Neutrophil (primary cell): Measurements from ENCODE around the gene ATF6.

Source experiments
- H3K27ac ChIP-seq: fragments of 200-600 bp; sonication (generic); 2 replicates; pipeline ENCODE4 v1.5.1; 2016; ENCODE audit warnings: mild to moderate bottlenecking, moderate library complexity
- H3K27me3 ChIP-seq: fragments of 200-600 bp; sonication (generic); 2 replicates; pipeline ENCODE4 v1.6.0; 2016; ENCODE audit warnings: mild to moderate bottlenecking
- H3K36me3 ChIP-seq: fragments of 200-600 bp; sonication (generic); 2 replicates; pipeline ENCODE4 v1.5.1; 2017
- H3K4me1 ChIP-seq, 2 experiments: fragments of 200-600 bp in 1 of 2; sonication (generic) in 1 of 2; 1 replicate in 1 of 2; 2 replicates in 1 of 2; pipeline versions ENCODE4 v1.5.1 to v1.6.1; 2013 to 2016; ENCODE audit warnings: low read depth in 1 of 2, low read length in 1 of 2, mild to moderate bottlenecking in 1 of 2, moderate library complexity in 1 of 2; ENCODE audit not compliant: control insufficient read depth in 1 of 2, insufficient read depth in 1 of 2
- H3K4me3 ChIP-seq, 2 experiments: fragments of 200-600 bp in 1 of 2; sonication (generic) in 1 of 2; 1 replicate in 1 of 2; 2 replicates in 1 of 2; pipeline ENCODE4 v1.5.1; 2013 to 2016; ENCODE audit warnings: low read depth in 1 of 2, low read length in 1 of 2, mild to moderate bottlenecking in 1 of 2, moderate library complexity in 1 of 2
- H3K9me3 ChIP-seq: fragments of 200-600 bp; sonication (generic); 2 replicates; pipeline ENCODE4 v1.5.1; 2016
- TF ChIP-seq, protein P1 (sequence below): fragments of 200-600 bp; sonication (generic); IDR thresholded peaks from 2 replicates; pipeline ENCODE4 v1.5.1; 2016; ENCODE audit warnings: antibody characterized with exemption

ATF6 gene, protein sequence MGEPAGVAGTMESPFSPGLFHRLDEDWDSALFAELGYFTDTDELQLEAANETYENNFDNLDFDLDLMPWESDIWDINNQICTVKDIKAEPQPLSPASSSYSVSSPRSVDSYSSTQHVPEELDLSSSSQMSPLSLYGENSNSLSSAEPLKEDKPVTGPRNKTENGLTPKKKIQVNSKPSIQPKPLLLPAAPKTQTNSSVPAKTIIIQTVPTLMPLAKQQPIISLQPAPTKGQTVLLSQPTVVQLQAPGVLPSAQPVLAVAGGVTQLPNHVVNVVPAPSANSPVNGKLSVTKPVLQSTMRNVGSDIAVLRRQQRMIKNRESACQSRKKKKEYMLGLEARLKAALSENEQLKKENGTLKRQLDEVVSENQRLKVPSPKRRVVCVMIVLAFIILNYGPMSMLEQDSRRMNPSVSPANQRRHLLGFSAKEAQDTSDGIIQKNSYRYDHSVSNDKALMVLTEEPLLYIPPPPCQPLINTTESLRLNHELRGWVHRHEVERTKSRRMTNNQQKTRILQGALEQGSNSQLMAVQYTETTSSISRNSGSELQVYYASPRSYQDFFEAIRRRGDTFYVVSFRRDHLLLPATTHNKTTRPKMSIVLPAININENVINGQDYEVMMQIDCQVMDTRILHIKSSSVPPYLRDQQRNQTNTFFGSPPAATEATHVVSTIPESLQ

GRCh38 chr1:161766102-161766981 is at the start of gene ATF6:
Gene ATF6 (plus strand): TSS chr1:161766320. CDS start chr1:161766361, 41 bp downstream.
- peaks cover 53 to 55% of the 10 kb centered on the region in 2 experiments for H3K4me1 ChIP-seq
- peak within 1 kb of the TSS; percentile 79 to 97 for H3K4me3 ChIP-seq
- no peaks in the 10 kb centered on the region for H3K36me3 ChIP-seq
- TF ChIP-seq, protein P1, sequence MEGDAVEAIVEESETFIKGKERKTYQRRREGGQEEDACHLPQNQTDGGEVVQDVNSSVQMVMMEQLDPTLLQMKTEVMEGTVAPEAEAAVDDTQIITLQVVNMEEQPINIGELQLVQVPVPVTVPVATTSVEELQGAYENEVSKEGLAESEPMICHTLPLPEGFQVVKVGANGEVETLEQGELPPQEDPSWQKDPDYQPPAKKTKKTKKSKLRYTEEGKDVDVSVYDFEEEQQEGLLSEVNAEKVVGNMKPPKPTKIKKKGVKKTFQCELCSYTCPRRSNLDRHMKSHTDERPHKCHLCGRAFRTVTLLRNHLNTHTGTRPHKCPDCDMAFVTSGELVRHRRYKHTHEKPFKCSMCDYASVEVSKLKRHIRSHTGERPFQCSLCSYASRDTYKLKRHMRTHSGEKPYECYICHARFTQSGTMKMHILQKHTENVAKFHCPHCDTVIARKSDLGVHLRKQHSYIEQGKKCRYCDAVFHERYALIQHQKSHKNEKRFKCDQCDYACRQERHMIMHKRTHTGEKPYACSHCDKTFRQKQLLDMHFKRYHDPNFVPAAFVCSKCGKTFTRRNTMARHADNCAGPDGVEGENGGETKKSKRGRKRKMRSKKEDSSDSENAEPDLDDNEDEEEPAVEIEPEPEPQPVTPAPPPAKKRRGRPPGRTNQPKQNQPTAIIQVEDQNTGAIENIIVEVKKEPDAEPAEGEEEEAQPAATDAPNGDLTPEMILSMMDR = no peak
- H3K27ac ChIP-seq = peak within 1 kb of the TSS; percentile 86
- H3K27me3 ChIP-seq = no peaks in the 10 kb centered on the region
- H3K9me3 ChIP-seq = no peaks in the 10 kb centered on the region

DNA sequence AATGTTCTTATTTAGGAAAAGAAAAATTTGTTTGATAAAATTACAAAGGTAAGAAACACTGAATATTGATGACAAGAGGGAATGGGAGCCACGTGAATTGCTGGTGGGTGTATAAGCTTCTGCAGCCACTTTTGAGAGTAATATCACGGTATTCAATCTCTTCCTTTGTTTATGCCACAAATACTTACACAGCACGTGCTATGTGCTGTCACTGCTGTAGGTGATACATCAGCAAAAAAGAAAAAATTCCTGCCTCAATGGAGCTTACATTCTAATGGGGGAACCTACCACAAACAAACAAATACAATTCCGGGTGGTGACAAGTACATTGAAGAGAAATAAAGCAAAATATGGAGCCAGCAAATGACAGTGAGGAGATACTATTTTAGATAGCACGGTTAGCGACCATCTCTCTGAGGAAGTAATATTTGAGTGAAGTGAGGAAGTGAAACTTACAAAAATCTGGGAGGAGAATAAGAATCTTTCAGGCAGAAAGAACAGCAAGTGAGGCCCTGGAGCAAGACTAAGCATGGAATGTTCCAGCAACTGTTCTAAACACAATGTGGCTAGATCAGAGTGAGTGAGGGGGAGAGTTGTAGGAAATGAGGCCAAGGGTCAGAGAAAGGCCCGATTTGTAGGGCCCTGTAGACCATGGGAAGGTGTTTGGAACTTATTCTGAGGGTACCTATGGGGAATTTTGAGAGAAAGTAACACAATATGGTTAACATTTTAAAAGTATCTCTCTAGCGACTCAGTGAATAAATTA is 47.4 kb upstream of the ATF6 start:
- H3K36me3 ChIP-seq = no peaks in the 10 kb centered on the region
- H3K27ac ChIP-seq = no peak overlapping the region
- no peaks in the 10 kb centered on the region for H3K9me3 ChIP-seq
- TF ChIP-seq, protein P1 = no peak
- H3K4me3 ChIP-seq = no peak overlapping the region
- H3K4me1 ChIP-seq = no peaks in the 10 kb centered on the region
- peaks cover 67% of the 10 kb centered on the region for H3K27me3 ChIP-seq

GRCh38 chr1:161719325-161719611 is 46.9 kb upstream of the ATF6 start:
- TF ChIP-seq, protein P1 = no peak
- Histone ChIP-seq H3K4me1 (no peaks in the 10 kb centered on the region), H3K36me3 (no peaks in the 10 kb centered on the region), H3K27me3 (peaks cover 70% of the 10 kb centered on the region), H3K4me3 (no peak overlapping the region), H3K9me3 (no peaks in the 10 kb centered on the region), H3K27ac (no peak overlapping the region)

DNA sequence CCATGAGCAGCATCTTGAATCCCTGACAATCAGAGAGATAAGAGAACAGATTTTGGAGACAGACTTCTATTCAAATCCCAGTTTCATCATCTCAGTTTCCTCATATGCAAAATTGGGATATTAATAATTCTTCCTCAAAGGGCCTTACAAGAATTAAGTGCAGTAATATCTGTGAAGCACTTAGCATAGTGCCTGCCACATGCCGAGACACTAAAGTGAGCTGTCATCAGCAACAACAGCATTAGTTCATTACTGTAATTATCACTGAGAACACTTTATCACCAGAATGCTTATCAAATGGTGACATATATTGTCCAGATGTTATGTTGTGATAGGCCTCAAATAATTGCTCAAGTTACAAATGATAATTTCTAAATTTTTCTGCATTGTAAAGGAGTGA is 45.7 kb upstream of the ATF6 start:
- no peaks in the 10 kb centered on the region for H3K9me3 ChIP-seq
- TF ChIP-seq, protein P1 = no peak
- no peaks in the 10 kb centered on the region for H3K4me1 ChIP-seq
- no peaks in the 10 kb centered on the region for H3K36me3 ChIP-seq
- H3K4me3 ChIP-seq = no peak overlapping the region
- peaks cover 71% of the 10 kb centered on the region for H3K27me3 ChIP-seq
- H3K27ac ChIP-seq = no peak overlapping the region
